SU-DHL-6 (cell line): Measurements from ENCODE around the gene VCAN.

Experiments used
- H2AFZ ChIP-seq: fragments of 200-600 bp; sonication (generic); 2 replicates; pipeline ENCODE4 v1.6.1; 2014; ENCODE audit warnings: low read depth, mild to moderate bottlenecking, moderate library complexity, mixed read lengths, antibody characterized with exemption, low read length; ENCODE audit not compliant: severe bottlenecking
- H3F3A ChIP-seq: fragments of 200-600 bp; shearing (Covaris generic); 2 replicates; pipeline ENCODE4 v1.6.0; 2016; ENCODE audit warnings: antibody characterized with exemption, mild to moderate bottlenecking; ENCODE audit not compliant: insufficient read depth
- H3K27ac ChIP-seq: fragments of 200-600 bp; sonication (generic); 2 replicates; pipeline ENCODE4 v1.5.1; 2016; ENCODE audit warnings: low read depth, mild to moderate bottlenecking, low read length, moderate library complexity, mixed read lengths
- H3K27me3 ChIP-seq: fragments of 200-600 bp; sonication (generic), shearing (Covaris generic); 2 replicates; pipeline ENCODE4 v1.6.0; 2014; ENCODE audit warnings: mild to moderate bottlenecking, low read length
- H3K36me3 ChIP-seq: fragments of 200-600 bp; sonication (generic); 2 replicates; pipeline ENCODE4 v1.6.1; 2014; ENCODE audit warnings: mild to moderate bottlenecking, low read length, mixed read lengths
- H3K4me2 ChIP-seq: fragments of 300-600, 200-600 bp; shearing (Covaris generic), sonication (generic); 2 replicates; pipeline ENCODE4 v1.6.0; 2014; ENCODE audit warnings: low read length, low read depth, mild to moderate bottlenecking; ENCODE audit not compliant: poor library complexity, severe bottlenecking
- H3K4me3 ChIP-seq: fragments of 200-600 bp; sonication (generic); 2 replicates; pipeline ENCODE4 v1.5.1; 2014; ENCODE audit warnings: antibody characterized with exemption, low read length, mild to moderate bottlenecking, mixed read lengths; ENCODE audit not compliant: insufficient read depth, poor library complexity, severe bottlenecking
- H3K79me2 ChIP-seq: fragments of 200-600 bp; sonication (generic); 2 replicates; pipeline ENCODE4 v1.6.1; 2014; ENCODE audit warnings: mild to moderate bottlenecking, low read length, moderate library complexity; ENCODE audit not compliant: insufficient read depth
- H3K9ac ChIP-seq: fragments of 200-600 bp; sonication (generic); 2 replicates; pipeline ENCODE4 v1.7.0; 2014; ENCODE audit warnings: mild to moderate bottlenecking, low read length
- H3K9me2 ChIP-seq: fragments of 200-600 bp; sonication (generic); replicated peaks from 2 replicates; pipeline ENCODE4 v1.6.1; 2014; ENCODE audit warnings: low read length; ENCODE audit not compliant: insufficient read depth
- H3K9me3 ChIP-seq: fragments of 200-600 bp; sonication (generic); 2 replicates; pipeline ENCODE4 v1.6.1; 2014; ENCODE audit warnings: low read length, mixed read lengths; ENCODE audit not compliant: insufficient read depth
- H4K20me1 ChIP-seq: fragments of 200-600 bp; sonication (generic); 2 replicates; pipeline ENCODE4 v1.6.1; 2014; ENCODE audit warnings: low read depth, mild to moderate bottlenecking, antibody characterized with exemption, low read length, moderate library complexity, mixed read lengths
- EZH2phosphoT487 ChIP-seq: fragments of 200-600 bp; sonication (generic), shearing (Covaris generic); conservative IDR thresholded peaks from 2 replicates; pipeline ENCODE4 v1.6.1; 2018; ENCODE audit warnings: mild to moderate bottlenecking, antibody characterized with exemption, low read length, moderate library complexity, mixed read lengths
- TF ChIP-seq, protein P1 (sequence below): fragments of 200-600 bp; sonication (generic); IDR thresholded peaks from one replicate; pipeline ENCODE4 v1.5.1; 2017; ENCODE audit warnings: antibody characterized with exemption, mild to moderate bottlenecking, low read length, moderate library complexity; ENCODE audit not compliant: insufficient read depth, poor library complexity, severe bottlenecking

The VCAN gene

DNA sequence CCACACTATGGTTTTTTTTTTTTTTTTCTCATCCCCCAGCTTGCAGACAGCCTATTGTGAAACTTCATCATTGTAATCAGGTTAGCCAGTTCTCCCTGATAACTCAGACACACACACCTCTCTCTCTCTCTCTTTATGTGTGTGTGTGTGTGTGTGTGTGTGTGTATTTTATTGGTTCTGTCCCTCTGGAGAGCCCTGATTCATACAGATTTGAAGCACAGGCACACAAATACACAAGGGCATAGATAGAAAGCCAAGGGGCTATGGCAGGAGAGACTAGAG, 20.6 kb upstream of the VCAN start:
- peaks cover 4% of the 10 kb centered on the region; the same call in 1 of the 2 replicates for H3K9me3 ChIP-seq
- H3K36me3 ChIP-seq, result no peaks in the 10 kb centered on the region
- H3K4me3 ChIP-seq, result no peak overlapping the region
- TF ChIP-seq, protein P1, sequence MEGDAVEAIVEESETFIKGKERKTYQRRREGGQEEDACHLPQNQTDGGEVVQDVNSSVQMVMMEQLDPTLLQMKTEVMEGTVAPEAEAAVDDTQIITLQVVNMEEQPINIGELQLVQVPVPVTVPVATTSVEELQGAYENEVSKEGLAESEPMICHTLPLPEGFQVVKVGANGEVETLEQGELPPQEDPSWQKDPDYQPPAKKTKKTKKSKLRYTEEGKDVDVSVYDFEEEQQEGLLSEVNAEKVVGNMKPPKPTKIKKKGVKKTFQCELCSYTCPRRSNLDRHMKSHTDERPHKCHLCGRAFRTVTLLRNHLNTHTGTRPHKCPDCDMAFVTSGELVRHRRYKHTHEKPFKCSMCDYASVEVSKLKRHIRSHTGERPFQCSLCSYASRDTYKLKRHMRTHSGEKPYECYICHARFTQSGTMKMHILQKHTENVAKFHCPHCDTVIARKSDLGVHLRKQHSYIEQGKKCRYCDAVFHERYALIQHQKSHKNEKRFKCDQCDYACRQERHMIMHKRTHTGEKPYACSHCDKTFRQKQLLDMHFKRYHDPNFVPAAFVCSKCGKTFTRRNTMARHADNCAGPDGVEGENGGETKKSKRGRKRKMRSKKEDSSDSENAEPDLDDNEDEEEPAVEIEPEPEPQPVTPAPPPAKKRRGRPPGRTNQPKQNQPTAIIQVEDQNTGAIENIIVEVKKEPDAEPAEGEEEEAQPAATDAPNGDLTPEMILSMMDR, result no peak
- TF ChIP-seq EZH2phosphoT487, result no peak
- H3K27me3 ChIP-seq, result no peaks in the 10 kb centered on the region
- no peak overlapping the region for H3K9ac ChIP-seq
- H4K20me1 ChIP-seq, result no peaks in the 10 kb centered on the region
- no peak overlapping the region for H3K4me2 ChIP-seq
- no peak overlapping the region for H2AFZ ChIP-seq
- H3F3A ChIP-seq, result no peaks in the 10 kb centered on the region
- no peaks in the 10 kb centered on the region for H3K79me2 ChIP-seq
- H3K9me2 ChIP-seq, result no peaks in the 10 kb centered on the region
- no peak overlapping the region for H3K27ac ChIP-seq

DNA sequence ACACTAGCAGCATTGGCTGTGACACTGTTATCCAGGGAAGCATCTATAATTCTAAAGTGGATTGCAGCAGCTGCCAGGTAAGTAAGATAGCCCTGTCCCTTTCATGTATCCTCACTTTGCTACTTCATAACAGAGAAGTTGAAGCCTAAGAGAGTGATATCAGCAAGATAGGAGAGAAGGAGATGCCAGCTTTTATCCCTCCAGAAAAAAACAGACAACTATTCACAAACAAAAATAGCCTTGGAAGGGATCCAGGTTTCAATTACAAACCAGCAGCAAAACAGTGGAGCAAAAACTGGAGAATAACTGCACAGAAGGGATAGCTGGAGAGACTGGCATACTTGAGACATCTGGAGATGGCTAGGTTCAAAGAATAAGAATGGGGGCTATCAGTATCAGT, 19.6 kb upstream of the VCAN start:
- Histone ChIP-seq H3K9ac (no peak overlapping the region), H3F3A (no peaks in the 10 kb centered on the region), H3K27me3 (no peaks in the 10 kb centered on the region), H3K9me2 (no peaks in the 10 kb centered on the region), H3K4me2 (no peak overlapping the region), H3K9me3 (peaks cover 4% of the 10 kb centered on the region; the same call in 1 of the 2 replicates), H4K20me1 (no peaks in the 10 kb centered on the region), H3K36me3 (no peaks in the 10 kb centered on the region), H2AFZ (no peak overlapping the region), H3K79me2 (no peaks in the 10 kb centered on the region), H3K4me3 (no peak overlapping the region), H3K27ac (no peak overlapping the region)
- no peak for TF ChIP-seq EZH2phosphoT487
- TF ChIP-seq, protein P1, result no peak

DNA sequence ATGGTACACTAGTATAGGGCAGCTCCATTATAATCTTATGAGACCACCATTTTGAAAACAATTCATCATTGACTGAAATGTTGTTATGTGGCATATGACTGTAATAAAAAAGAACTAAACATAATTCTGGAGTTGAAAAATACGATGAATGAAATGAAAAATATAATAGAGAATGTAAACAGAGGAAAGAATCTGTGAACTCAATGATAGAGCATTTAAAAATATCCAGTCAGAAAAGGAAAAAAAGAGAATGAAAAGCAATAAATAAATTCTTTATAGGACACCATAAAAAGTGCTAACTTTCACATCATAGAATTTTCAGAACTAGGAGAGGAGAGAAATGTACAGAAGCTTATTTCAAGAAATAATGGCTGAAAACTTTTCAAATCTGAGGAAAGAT, 17.6 kb upstream of the VCAN start:
- H3F3A ChIP-seq, result no peaks in the 10 kb centered on the region
- H3K9me3 ChIP-seq, result peaks cover 4% of the 10 kb centered on the region; the same call in 1 of the 2 replicates
- no peak overlapping the region for H3K27ac ChIP-seq
- no peaks in the 10 kb centered on the region for H3K9me2 ChIP-seq
- H3K9ac ChIP-seq, result no peak overlapping the region
- H3K4me2 ChIP-seq, result no peak overlapping the region
- no peaks in the 10 kb centered on the region for H3K27me3 ChIP-seq
- H4K20me1 ChIP-seq, result no peaks in the 10 kb centered on the region
- no peak overlapping the region for H2AFZ ChIP-seq
- no peaks in the 10 kb centered on the region for H3K79me2 ChIP-seq
- H3K4me3 ChIP-seq, result no peak overlapping the region
- no peak for TF ChIP-seq EZH2phosphoT487
- TF ChIP-seq, protein P1, result no peak
- no peaks in the 10 kb centered on the region for H3K36me3 ChIP-seq

DNA sequence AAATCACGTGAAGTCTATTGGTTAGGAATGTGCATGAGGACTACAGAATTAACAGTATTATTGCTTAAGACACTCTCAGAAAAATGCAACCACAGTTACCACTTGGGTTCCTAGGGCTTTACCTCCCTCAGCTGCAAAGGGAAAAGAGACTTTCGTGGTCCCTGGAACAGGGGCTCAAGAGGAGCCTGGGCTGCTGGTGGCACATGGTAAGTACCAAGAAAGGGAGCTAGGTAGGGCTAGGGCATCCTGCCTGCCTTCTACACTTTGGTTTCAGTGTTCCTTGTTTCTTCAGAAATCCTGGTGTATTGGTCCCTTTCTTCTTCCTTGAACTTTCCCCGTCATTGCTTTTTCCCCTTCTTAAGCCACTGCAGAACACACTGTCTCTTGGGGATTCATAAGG, 7.3 kb upstream of the VCAN start:
- Histone ChIP-seq H3F3A (no peaks in the 10 kb centered on the region), H3K79me2 (no peaks in the 10 kb centered on the region), H2AFZ (no peak overlapping the region), H3K27me3 (peaks cover 4% of the 10 kb centered on the region; the same call in 1 of the 2 replicates), H3K36me3 (no peaks in the 10 kb centered on the region), H4K20me1 (no peaks in the 10 kb centered on the region), H3K9me3 (no peaks in the 10 kb centered on the region), H3K4me3 (no peak overlapping the region), H3K9ac (no peak overlapping the region), H3K27ac (no peak overlapping the region), H3K9me2 (no peaks in the 10 kb centered on the region), H3K4me2 (no peak overlapping the region)
- TF ChIP-seq, protein P1, result no peak
- no peak for TF ChIP-seq EZH2phosphoT487
